HepG2 (cell line): ENCODE measurements around the gene SRC. TPM values are rescaled to one million over a fixed set of nuclear protein-coding genes. Genes with fewer than 3 reads are reported as not detected.

Experiments
- FOXK1 ChIP-seq: sonication (generic); formaldehyde crosslinking; IDR thresholded peaks from 2 replicates; pipeline ENCODE4 v1.4.0; 2020; ENCODE audit warnings: low read depth, missing genetic modification reagents, borderline replicate concordance
- MAZ ChIP-seq, 2 experiments: sonication (generic) in 1 of 2; formaldehyde crosslinking in 1 of 2; IDR thresholded peaks; 2 replicates each; pipeline versions ENCODE4 v1.5.0 to v1.6.1; 2012 to 2020; ENCODE audit warnings: low read depth in 2 of 2, mild to moderate bottlenecking in 2 of 2, borderline replicate concordance in 1 of 2, improper control_type of control experiment in 1 of 2, low read length in 1 of 2, missing genetic modification reagents in 1 of 2, moderate library complexity in 1 of 2
- NAIF1 ChIP-seq: sonication (generic); formaldehyde crosslinking; IDR thresholded peaks from 2 replicates; pipeline ENCODE4 v1.5.0; 2020; ENCODE audit warnings: mild to moderate bottlenecking, missing genetic modification reagents, borderline replicate concordance
- NR2F2 ChIP-seq: IDR thresholded peaks from 2 replicates; pipeline ENCODE4 v1.6.1; 2012; ENCODE audit warnings: low read depth, inconsistent platforms, borderline replicate concordance
- PTBP1 ChIP-seq: fragments of 200-400 bp; formaldehyde crosslinking; IDR thresholded peaks from 2 replicates; pipeline ENCODE4 v1.6.1; 2018; ENCODE audit warnings: low read length, low read depth; ENCODE audit not compliant: poor library complexity, severe bottlenecking
- SMAD3 ChIP-seq: sonication (generic); formaldehyde crosslinking; IDR thresholded peaks from 2 replicates; pipeline ENCODE4 v1.4.0; 2020; ENCODE audit warnings: missing genetic modification reagents
- SMARCE1 ChIP-seq: fragments of 450-650 bp; IDR thresholded peaks from 2 replicates; pipeline ENCODE4 v1.6.1; 2017; ENCODE audit warnings: borderline replicate concordance
- TEAD2 ChIP-seq: sonication (generic); formaldehyde crosslinking; IDR thresholded peaks from 2 replicates; pipeline ENCODE4 v1.9.0; 2021; ENCODE audit warnings: missing genetic modification reagents
- ZNF24 ChIP-seq: fragments of 450-650 bp; IDR thresholded peaks from 2 replicates; pipeline ENCODE4 v1.6.1; 2017; ENCODE audit warnings: antibody characterized with exemption, mild to moderate bottlenecking
- ZNF629 ChIP-seq: sonication (generic); formaldehyde crosslinking; conservative IDR thresholded peaks from 2 replicates; pipeline ENCODE4 v1.5.0; 2020; ENCODE audit warnings: missing genetic modification reagents
- ZNF777 ChIP-seq: sonication (generic); formaldehyde crosslinking; IDR thresholded peaks from 2 replicates; pipeline ENCODE4 v1.4.0; 2020; ENCODE audit warnings: missing genetic modification reagents
- ZNF883 ChIP-seq: sonication (generic); formaldehyde crosslinking; IDR thresholded peaks from 2 replicates; pipeline ENCODE4 v1.5.1; 2020; ENCODE audit warnings: mild to moderate bottlenecking, missing genetic modification reagents; ENCODE audit errors: not compliant biosample characterization
- polyA plus RNA-seq, 8 experiments: library from polyadenylated mRNA; depleted of rRNA in 3 of 8; stranded (reverse) in 7 of 8; unstranded in 1 of 8; fragments of >200 nt; fragmentation: Illumina TruSeq in 4 of 8; extraction: Trizol in 4 of 8; gene quantifications; 2 replicates each; pipeline versions ENCODE4 v1.2.1 to v1.2.3, GENCODE V29; 2011 to 2016; ENCODE audit warnings: low read depth in 4 of 8, missing spikeins in 1 of 8, mixed read lengths in 1 of 8; ENCODE audit not compliant: insufficient read depth in 1 of 8
- total RNA-seq, 5 experiments: library from RNA; depleted of rRNA; stranded (reverse); fragments of >200 nt; fragmentation: Illumina TruSeq; extraction: Trizol; gene quantifications; 2 replicates each; pipeline ENCODE4 v1.2.3, GENCODE V29; 2016; ENCODE audit warnings: low read depth in 1 of 5
- TF ChIP-seq, protein P1 (sequence below): sonication (generic); formaldehyde crosslinking; IDR thresholded peaks from 2 replicates; pipeline ENCODE4 v1.5.1; 2020; ENCODE audit warnings: missing genetic modification reagents, mild to moderate bottlenecking, borderline replicate concordance
- TF ChIP-seq, protein P2 (sequence below), 2 experiments: fragments of 450-650 bp in 1 of 2; sonication (generic) in 1 of 2; formaldehyde crosslinking in 1 of 2; IDR thresholded peaks; 2 replicates each; pipeline versions ENCODE4 v1.6.1 to v1.8.0; 2016 to 2022; ENCODE audit warnings: antibody characterized with exemption in 1 of 2, mild to moderate bottlenecking in 1 of 2, missing genetic modification reagents in 1 of 2

SRC gene
- total and polyA plus RNA-seq, 2 of the 13 experiments (the other 11 are each of a cell fraction or from before 2014, with no cell fraction given): 54.7 to 192 TPM

DNA sequence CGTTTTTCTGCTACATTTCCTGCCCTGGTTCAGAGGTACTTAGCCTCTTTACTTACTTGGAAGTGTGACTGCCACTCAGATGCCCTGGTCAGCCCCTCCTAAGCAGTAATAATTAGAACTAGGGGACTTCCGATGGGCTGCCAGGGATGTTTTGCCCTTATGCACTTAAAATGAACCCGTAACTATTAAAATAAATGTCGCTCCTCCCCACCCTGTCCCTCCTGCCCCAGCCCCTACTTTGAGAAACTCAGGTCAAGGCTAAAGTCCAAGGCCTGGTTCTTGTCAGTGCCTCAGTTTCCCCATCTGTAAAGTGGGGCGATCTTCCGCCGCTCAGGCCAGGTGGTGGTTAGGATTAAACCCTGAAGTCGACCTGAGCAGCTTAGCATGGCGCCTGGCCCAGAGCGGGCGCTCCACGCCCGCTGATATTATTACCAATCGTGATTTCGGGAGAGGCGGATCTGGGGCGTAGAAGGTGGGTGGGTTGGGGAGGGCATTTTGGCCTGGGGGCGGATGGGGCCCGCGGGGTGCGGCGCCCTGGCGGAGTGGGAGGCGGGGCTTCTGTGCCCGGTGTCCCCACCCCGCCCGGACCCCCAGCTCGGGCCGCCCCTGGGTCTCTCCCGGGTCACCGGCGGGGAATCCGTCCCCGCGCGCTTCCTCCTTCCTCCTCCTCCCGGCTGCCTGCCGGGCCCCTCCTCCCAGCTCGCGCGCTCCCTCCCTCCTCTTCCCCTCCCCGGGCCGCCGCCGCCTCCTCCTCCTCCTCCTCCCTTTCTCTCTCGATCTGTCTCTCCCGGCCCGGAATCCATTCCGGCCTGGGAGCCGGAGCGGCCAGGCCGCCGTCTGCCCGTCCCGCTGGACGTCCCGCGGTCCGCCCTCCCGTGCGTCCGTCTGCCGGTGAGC is at the start of gene SRC (continued):
- TF ChIP-seq FOXK1 (CRISPR knock-in tag): 0 out of 2 replicates have a peak, but pooled peaks have one; percentile 3
- TF ChIP-seq NR2F2: peak; percentile 18; the same call in 1 of the 2 replicates
- peak; percentile 83; the same call in 1 of the 2 replicates for TF ChIP-seq MAZ (IDR thresholded peaks at IDR 0.05; ENCODE audit: borderline replicate concordance, low read depth, low read length)
- TF ChIP-seq MAZ (CRISPR knock-in tag; IDR thresholded peaks at IDR 0.05; ENCODE audit: low read depth): peak; percentile 71
- TF ChIP-seq ZNF883 (CRISPR knock-in tag): peak; percentile 89
- no peak for TF ChIP-seq SMAD3 (CRISPR knock-in tag)
- no peak for TF ChIP-seq TEAD2 (CRISPR knock-in tag)
- TF ChIP-seq, protein P1, sequence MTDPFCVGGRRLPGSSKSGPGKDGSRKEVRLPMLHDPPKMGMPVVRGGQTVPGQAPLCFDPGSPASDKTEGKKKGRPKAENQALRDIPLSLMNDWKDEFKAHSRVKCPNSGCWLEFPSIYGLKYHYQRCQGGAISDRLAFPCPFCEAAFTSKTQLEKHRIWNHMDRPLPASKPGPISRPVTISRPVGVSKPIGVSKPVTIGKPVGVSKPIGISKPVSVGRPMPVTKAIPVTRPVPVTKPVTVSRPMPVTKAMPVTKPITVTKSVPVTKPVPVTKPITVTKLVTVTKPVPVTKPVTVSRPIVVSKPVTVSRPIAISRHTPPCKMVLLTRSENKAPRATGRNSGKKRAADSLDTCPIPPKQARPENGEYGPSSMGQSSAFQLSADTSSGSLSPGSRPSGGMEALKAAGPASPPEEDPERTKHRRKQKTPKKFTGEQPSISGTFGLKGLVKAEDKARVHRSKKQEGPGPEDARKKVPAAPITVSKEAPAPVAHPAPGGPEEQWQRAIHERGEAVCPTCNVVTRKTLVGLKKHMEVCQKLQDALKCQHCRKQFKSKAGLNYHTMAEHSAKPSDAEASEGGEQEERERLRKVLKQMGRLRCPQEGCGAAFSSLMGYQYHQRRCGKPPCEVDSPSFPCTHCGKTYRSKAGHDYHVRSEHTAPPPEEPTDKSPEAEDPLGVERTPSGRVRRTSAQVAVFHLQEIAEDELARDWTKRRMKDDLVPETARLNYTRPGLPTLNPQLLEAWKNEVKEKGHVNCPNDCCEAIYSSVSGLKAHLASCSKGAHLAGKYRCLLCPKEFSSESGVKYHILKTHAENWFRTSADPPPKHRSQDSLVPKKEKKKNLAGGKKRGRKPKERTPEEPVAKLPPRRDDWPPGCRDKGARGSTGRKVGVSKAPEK (CRISPR knock-in tag): no peak
- peak; percentile 87 for TF ChIP-seq PTBP1
- no peak for TF ChIP-seq ZNF24
- TF ChIP-seq ZNF777 (CRISPR knock-in tag): peak; percentile 78; the same call in 1 of the 2 replicates
- peak; percentile 91 for TF ChIP-seq ZNF629 (CRISPR knock-in tag)
- 0 out of 2 replicates have a peak, but pooled peaks have one; percentile 58 for TF ChIP-seq NAIF1 (CRISPR knock-in tag)
- TF ChIP-seq, protein P2, sequence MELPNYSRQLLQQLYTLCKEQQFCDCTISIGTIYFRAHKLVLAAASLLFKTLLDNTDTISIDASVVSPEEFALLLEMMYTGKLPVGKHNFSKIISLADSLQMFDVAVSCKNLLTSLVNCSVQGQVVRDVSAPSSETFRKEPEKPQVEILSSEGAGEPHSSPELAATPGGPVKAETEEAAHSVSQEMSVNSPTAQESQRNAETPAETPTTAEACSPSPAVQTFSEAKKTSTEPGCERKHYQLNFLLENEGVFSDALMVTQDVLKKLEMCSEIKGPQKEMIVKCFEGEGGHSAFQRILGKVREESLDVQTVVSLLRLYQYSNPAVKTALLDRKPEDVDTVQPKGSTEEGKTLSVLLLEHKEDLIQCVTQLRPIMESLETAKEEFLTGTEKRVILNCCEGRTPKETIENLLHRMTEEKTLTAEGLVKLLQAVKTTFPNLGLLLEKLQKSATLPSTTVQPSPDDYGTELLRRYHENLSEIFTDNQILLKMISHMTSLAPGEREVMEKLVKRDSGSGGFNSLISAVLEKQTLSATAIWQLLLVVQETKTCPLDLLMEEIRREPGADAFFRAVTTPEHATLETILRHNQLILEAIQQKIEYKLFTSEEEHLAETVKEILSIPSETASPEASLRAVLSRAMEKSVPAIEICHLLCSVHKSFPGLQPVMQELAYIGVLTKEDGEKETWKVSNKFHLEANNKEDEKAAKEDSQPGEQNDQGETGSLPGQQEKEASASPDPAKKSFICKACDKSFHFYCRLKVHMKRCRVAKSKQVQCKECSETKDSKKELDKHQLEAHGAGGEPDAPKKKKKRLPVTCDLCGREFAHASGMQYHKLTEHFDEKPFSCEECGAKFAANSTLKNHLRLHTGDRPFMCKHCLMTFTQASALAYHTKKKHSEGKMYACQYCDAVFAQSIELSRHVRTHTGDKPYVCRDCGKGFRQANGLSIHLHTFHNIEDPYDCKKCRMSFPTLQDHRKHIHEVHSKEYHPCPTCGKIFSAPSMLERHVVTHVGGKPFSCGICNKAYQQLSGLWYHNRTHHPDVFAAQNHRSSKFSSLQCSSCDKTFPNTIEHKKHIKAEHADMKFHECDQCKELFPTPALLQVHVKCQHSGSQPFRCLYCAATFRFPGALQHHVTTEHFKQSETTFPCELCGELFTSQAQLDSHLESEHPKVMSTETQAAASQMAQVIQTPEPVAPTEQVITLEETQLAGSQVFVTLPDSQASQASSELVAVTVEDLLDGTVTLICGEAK (IDR thresholded peaks at IDR 0.05): no peak
- TF ChIP-seq, protein P2 (CRISPR knock-in tag; IDR thresholded peaks at IDR 0.05): peak; percentile 36; the same call in 1 of the 2 replicates
- TF ChIP-seq SMARCE1: no peak
